Neural progenitor cell (in vitro differentiated cells): Measurements from ENCODE around the gene SMCHD1. TPM values are rescaled to one million over a fixed set of nuclear protein-coding genes. Genes with fewer than 3 reads are reported as not detected.

Source experiments
- DNase-seq: peaks from one replicate; pipeline ENCODE4 v3.0.0-alpha.2; 2016; ENCODE audit warnings: low spot score
- H2AFZ ChIP-seq: fragments of 200-600 bp; sonication (generic); replicated peaks from 2 replicates; pipeline ENCODE4 v1.6.1; 2016; ENCODE audit warnings: antibody characterized with exemption
- H3F3A ChIP-seq: fragments of 200-600 bp; sonication (generic); 2 replicates; pipeline ENCODE4 v1.6.1; 2016; ENCODE audit warnings: antibody characterized with exemption, low read depth
- H3K27ac ChIP-seq: fragments of 200-600 bp; sonication (generic); 2 replicates; pipeline ENCODE4 v1.5.1; 2016; ENCODE audit warnings: mild to moderate bottlenecking
- H3K27me3 ChIP-seq: fragments of 200-600 bp; sonication (generic); 2 replicates; pipeline ENCODE4 v1.6.1; 2016; ENCODE audit warnings: mild to moderate bottlenecking, moderate library complexity
- H3K36me3 ChIP-seq: fragments of 200-600 bp; sonication (generic); 2 replicates; pipeline ENCODE4 v1.5.1; 2016
- H3K4me1 ChIP-seq: fragments of 200-600 bp; sonication (generic); 2 replicates; pipeline ENCODE4 v1.6.1; 2016; ENCODE audit warnings: mixed run types
- H3K4me2 ChIP-seq: fragments of 200-600 bp; sonication (generic); 2 replicates; pipeline ENCODE4 v1.6.1; 2016
- H3K4me3 ChIP-seq: fragments of 200-600 bp; sonication (generic); 2 replicates; pipeline ENCODE4 v1.5.1; 2016
- H3K79me2 ChIP-seq: fragments of 200-600 bp; sonication (generic); 2 replicates; pipeline ENCODE4 v1.6.1; 2016; ENCODE audit warnings: low read depth
- H3K9ac ChIP-seq: fragments of 200-600 bp; sonication (generic); 2 replicates; pipeline ENCODE4 v1.6.1; 2016
- H3K9me3 ChIP-seq: fragments of 200-600 bp; sonication (generic); 2 replicates; pipeline ENCODE4 v1.5.1; 2016; ENCODE audit warnings: low read depth
- H4K20me1 ChIP-seq: fragments of 200-600 bp; sonication (generic); 2 replicates; pipeline ENCODE4 v1.6.1; 2016; ENCODE audit warnings: low read depth
- H3K27ac Mint-ChIP-seq: 3 replicates; pipeline ENCODE4 v1.8.0; 2021; ENCODE audit warnings: mixed read lengths
- H3K27me3 Mint-ChIP-seq: 2 replicates; pipeline ENCODE4 v1.8.0; 2022; ENCODE audit warnings: low read depth, mild to moderate bottlenecking, inconsistent platforms, moderate library complexity, mixed read lengths; ENCODE audit not compliant: insufficient read depth
- H3K36me3 Mint-ChIP-seq: 3 replicates; pipeline ENCODE4 v1.8.0; 2021; ENCODE audit warnings: mixed read lengths
- H3K4me1 Mint-ChIP-seq: 3 replicates; pipeline ENCODE4 v1.8.0; 2021; ENCODE audit warnings: mixed read lengths
- H3K4me3 Mint-ChIP-seq: 3 replicates; pipeline ENCODE4 v1.8.0; 2021; ENCODE audit warnings: mild to moderate bottlenecking, moderate library complexity, mixed read lengths
- H3K9me3 Mint-ChIP-seq: 3 replicates; pipeline ENCODE4 v1.8.0; 2020; ENCODE audit warnings: mixed read lengths
- EZH2 ChIP-seq: fragments of 200-600 bp; sonication (generic); IDR thresholded peaks from 2 replicates; pipeline ENCODE4 v1.6.1; 2017; ENCODE audit warnings: antibody characterized with exemption, mild to moderate bottlenecking, moderate library complexity
- EZH2phosphoT487 ChIP-seq: fragments of 200-600 bp; sonication (generic); IDR thresholded peaks from 2 replicates; pipeline ENCODE4 v1.6.1; 2017; ENCODE audit warnings: antibody characterized with exemption
- total RNA-seq: library from RNA; depleted of rRNA; stranded (reverse); fragments of >200 nt; gene quantifications from 2 replicates; pipeline ENCODE4 v1.2.3, GENCODE V29; 2015; ENCODE audit warnings: low replicate concordance
- TF ChIP-seq, protein P1 (sequence below): fragments of 200-600 bp; sonication (generic); IDR thresholded peaks from 2 replicates; pipeline ENCODE4 v1.5.1; 2017; ENCODE audit warnings: antibody characterized with exemption, mild to moderate bottlenecking

SMCHD1 gene
- total RNA-seq, 1 donor from 2014 or later, result 127 TPM

DNA sequence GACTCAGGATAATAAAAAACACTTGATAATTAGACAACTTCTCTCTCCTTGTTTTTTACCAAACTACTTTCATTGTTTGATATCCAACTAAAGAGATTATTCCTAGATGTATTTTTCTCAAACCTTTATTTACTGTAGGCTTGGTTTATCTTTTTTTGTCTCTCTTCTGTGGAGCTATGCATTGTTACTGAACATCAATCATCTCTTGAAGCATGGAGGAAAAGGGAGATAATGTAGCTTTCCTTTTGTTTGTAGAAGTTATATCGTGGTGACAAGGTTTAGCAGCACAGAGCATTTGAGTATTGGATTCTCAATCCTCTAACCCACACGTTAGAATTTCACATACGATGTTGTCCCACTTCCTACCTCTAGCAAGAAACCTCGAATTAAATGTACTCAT lies 41.7 kb downstream of the SMCHD1 start:
- H3K27ac Mint-ChIP-seq, result no peak overlapping the region
- TF ChIP-seq, protein P1, sequence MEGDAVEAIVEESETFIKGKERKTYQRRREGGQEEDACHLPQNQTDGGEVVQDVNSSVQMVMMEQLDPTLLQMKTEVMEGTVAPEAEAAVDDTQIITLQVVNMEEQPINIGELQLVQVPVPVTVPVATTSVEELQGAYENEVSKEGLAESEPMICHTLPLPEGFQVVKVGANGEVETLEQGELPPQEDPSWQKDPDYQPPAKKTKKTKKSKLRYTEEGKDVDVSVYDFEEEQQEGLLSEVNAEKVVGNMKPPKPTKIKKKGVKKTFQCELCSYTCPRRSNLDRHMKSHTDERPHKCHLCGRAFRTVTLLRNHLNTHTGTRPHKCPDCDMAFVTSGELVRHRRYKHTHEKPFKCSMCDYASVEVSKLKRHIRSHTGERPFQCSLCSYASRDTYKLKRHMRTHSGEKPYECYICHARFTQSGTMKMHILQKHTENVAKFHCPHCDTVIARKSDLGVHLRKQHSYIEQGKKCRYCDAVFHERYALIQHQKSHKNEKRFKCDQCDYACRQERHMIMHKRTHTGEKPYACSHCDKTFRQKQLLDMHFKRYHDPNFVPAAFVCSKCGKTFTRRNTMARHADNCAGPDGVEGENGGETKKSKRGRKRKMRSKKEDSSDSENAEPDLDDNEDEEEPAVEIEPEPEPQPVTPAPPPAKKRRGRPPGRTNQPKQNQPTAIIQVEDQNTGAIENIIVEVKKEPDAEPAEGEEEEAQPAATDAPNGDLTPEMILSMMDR, result no peak
- TF ChIP-seq EZH2 (no peak), EZH2phosphoT487 (no peak)

DNA sequence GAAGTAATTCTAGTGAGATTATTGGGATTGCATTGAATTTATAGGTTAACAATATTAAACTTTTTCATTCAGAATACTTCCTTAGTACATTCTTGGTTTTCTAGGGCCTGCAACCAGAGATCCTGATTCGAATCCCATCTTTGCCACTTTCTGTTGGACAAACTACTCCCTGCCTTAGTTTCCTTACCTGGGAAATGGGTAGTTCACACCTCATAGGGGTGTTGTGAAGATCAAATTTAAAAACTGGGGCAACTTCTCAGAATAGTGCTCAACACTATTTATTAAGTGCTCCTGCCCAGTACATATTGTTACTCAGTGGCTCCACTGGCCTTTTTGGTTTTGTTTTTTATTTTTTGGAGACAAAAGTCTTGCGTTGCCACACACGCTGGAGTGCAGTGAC lies 43.5 kb downstream of the SMCHD1 start:
- Histone ChIP-seq H3K36me3 (peaks cover 49% of the 10 kb centered on the region), H3K27me3 (no peaks in the 10 kb centered on the region), H3K4me1 (no peaks in the 10 kb centered on the region), H3K4me3 (no peak overlapping the region), H3K4me2 (no peak overlapping the region), H3K27ac (no peak overlapping the region), H2AFZ (no peak overlapping the region), H4K20me1 (no peaks in the 10 kb centered on the region), H3K9ac (no peak overlapping the region), H3K9me3 (no peaks in the 10 kb centered on the region), H3F3A (peaks cover 6% of the 10 kb centered on the region), H3K79me2 (no peaks in the 10 kb centered on the region)
- Mint-ChIP-seq H3K27me3 (peaks cover 2% of the 10 kb centered on the region), H3K27ac (no peak overlapping the region), H3K4me1 (no peaks in the 10 kb centered on the region), H3K4me3 (no peak overlapping the region), H3K36me3 (peaks cover 33% of the 10 kb centered on the region), H3K9me3 (no peaks in the 10 kb centered on the region)
- TF ChIP-seq, protein P1, result no peak
- no peak for TF ChIP-seq EZH2
- no peak for TF ChIP-seq EZH2phosphoT487
- DNase-seq, result no peak

More for the DNA sequence above, 41.7 kb downstream of the SMCHD1 start:
- Histone ChIP-seq H2AFZ (no peak overlapping the region), H3K4me1 (no peaks in the 10 kb centered on the region), H3K27ac (no peak overlapping the region), H3K27me3 (no peaks in the 10 kb centered on the region), H3F3A (no peaks in the 10 kb centered on the region), H3K4me3 (no peak overlapping the region), H4K20me1 (peaks cover 2% of the 10 kb centered on the region), H3K9me3 (no peaks in the 10 kb centered on the region), H3K4me2 (no peak overlapping the region), H3K36me3 (peaks cover 47% of the 10 kb centered on the region), H3K79me2 (peaks cover 3% of the 10 kb centered on the region), H3K9ac (no peak overlapping the region)
- Mint-ChIP-seq H3K36me3 (peaks cover 30% of the 10 kb centered on the region), H3K4me1 (no peaks in the 10 kb centered on the region), H3K4me3 (no peak overlapping the region), H3K9me3 (no peaks in the 10 kb centered on the region), H3K27me3 (peaks cover 2% of the 10 kb centered on the region)
- DNase-seq, result no peak

DNA sequence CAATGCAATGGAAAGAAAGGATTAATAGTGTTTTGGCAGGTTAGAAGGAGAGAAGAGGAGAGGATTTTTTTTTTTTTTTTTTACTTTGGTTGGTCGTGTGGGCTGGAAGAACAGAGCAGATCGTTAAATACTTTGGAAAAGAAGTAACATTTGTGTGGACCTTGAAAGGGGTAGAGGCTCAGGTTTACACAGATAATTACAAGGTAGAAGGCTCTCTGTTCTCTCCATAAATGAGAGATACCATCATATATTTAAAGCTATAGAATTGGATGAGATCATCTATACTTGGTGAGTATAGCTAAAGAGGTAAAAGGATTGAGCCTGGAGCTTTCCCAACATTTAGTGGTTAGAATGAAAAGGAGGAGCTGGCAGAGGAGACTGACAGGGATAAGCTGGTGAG lies 49.0 kb downstream of the SMCHD1 start:
- no peaks in the 10 kb centered on the region for H4K20me1 ChIP-seq
- H3K4me3 Mint-ChIP-seq, result no peak overlapping the region
- no peak overlapping the region for H3K4me3 ChIP-seq
- no peak overlapping the region for H3K9ac ChIP-seq
- peaks cover 36% of the 10 kb centered on the region for H3K36me3 Mint-ChIP-seq
- H3K27me3 Mint-ChIP-seq, result no peaks in the 10 kb centered on the region
- no peaks in the 10 kb centered on the region for H3K79me2 ChIP-seq
- H3K27ac ChIP-seq, result no peak overlapping the region
- H3K27me3 ChIP-seq, result no peaks in the 10 kb centered on the region
- no peaks in the 10 kb centered on the region for H3K9me3 ChIP-seq
- H2AFZ ChIP-seq, result no peak overlapping the region
- peaks cover 36% of the 10 kb centered on the region for H3K36me3 ChIP-seq
- peaks cover 2% of the 10 kb centered on the region for H3K4me1 Mint-ChIP-seq
- H3F3A ChIP-seq, result peaks cover 6% of the 10 kb centered on the region
- no peak for DNase-seq
- H3K4me1 ChIP-seq, result no peaks in the 10 kb centered on the region
- no peak overlapping the region for H3K27ac Mint-ChIP-seq
- TF ChIP-seq, protein P1, result no peak
- TF ChIP-seq EZH2, result no peak
- TF ChIP-seq EZH2phosphoT487, result no peak
- no peaks in the 10 kb centered on the region for H3K9me3 Mint-ChIP-seq
- no peak overlapping the region for H3K4me2 ChIP-seq
